ENCODE data around the gene NPY. TPM values are rescaled to one million over a fixed set of nuclear protein-coding genes. Genes with fewer than 3 reads are reported as not detected.

The NPY gene
- total and polyA plus RNA-seq, 11 donors: 0.24 TPM; not detected in 10

DNA sequence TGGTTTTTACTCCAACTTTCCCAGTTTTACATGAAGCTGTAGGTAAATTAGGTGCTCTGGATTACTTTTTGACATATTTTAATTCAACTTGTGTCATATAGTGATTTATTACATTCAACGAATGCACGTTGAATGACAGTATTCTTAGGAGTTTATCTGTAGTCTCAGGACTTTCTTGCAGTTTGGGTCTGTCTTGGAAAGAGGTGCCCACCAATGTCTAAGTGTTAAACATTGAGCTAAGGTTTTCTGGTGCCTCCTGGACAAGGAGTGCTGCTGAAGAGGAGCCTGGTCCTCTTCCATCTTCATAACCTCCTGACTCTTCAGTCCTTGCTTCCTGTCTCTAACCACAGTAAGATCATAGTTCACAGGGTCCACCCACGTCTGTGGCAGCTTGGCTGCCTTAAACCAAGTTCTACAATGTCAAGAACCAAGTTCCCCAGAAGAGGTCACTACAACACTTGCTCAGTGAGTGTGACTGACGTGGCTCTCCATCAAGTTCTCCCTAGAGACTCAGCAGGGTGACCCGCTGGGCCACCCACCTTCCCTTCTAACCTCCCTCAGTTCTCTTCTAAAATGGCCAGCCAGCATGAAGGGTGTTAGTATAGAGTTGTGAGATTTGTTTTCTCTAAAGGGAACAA, 6.1 kb downstream of the NPY start:
- H3K9me3 ChIP-seq: no peaks in the 10 kb centered on the region
- 28 to 33% (median 32%) methylated on average over 5 of the region's 5 CpGs for WGBS, 4 donors
- H3K27me3 ChIP-seq: peaks cover 1 to 54% (median 13%) of the 10 kb centered on the region in 9 donors
- TF ChIP-seq, protein P1, sequence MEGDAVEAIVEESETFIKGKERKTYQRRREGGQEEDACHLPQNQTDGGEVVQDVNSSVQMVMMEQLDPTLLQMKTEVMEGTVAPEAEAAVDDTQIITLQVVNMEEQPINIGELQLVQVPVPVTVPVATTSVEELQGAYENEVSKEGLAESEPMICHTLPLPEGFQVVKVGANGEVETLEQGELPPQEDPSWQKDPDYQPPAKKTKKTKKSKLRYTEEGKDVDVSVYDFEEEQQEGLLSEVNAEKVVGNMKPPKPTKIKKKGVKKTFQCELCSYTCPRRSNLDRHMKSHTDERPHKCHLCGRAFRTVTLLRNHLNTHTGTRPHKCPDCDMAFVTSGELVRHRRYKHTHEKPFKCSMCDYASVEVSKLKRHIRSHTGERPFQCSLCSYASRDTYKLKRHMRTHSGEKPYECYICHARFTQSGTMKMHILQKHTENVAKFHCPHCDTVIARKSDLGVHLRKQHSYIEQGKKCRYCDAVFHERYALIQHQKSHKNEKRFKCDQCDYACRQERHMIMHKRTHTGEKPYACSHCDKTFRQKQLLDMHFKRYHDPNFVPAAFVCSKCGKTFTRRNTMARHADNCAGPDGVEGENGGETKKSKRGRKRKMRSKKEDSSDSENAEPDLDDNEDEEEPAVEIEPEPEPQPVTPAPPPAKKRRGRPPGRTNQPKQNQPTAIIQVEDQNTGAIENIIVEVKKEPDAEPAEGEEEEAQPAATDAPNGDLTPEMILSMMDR (IDR thresholded peaks at IDR 0.05): peak in 4 of 12 donors; percentile 8 to 37 (median 26)
- no peak for TF ChIP-seq POLR2A (IDR thresholded peaks at IDR 0.05)
- peaks cover 0 to under 1% (median 0%) of the 10 kb centered on the region in 12 donors for H3K4me1 ChIP-seq
- intact Hi-C loops (cut with DNase I): loop anchor here in 1 of 10 donors (2.0 kb wide), 1 partner anchor 375 kb away; no protein-coding TSS in a partner anchor
- no peak overlapping the region for H3K27ac ChIP-seq
- H3K36me3 ChIP-seq: no peaks in the 10 kb centered on the region
- H3K4me3 ChIP-seq: no peak overlapping the region
- ATAC-seq (peak in 3 of 4 donors; percentile 36 to 60 (median 42)), DNase-seq (no peak)

DNA sequence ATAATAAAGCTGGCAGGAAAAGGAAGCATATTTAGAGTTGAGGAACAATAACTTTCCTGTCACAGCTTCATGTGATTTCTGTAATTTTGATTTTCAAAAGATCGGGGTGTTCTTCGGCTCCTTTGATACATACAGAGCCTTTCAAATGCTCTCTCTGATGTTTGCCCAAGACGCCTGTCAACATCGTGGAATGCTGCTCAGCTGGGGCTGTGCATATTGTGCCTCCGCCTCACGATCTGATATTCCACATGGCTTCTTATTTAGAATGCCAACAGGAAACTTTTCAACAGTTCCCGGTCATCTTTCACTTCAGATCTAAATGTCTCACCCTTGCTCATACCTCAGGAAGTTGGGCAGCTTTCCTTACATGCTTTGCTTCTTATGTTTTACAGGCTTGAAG, 7.3 kb downstream of the NPY start:
- ATAC-seq: no peak
- WGBS, 4 donors: 49 to 54% (median 52%) methylated on average over 7 of the region's 7 CpGs
- no peak for DNase-seq
- Histone ChIP-seq H3K4me1 (no peaks in the 10 kb centered on the region), H3K4me3 (no peak overlapping the region), H3K9me3 (no peaks in the 10 kb centered on the region), H3K36me3 (no peaks in the 10 kb centered on the region), H3K27me3 (peaks cover 0 to 42% (median 3%) of the 10 kb centered on the region in 9 donors), H3K27ac (no peak overlapping the region)
- intact Hi-C loops (cut with DNase I): loop anchor here in 1 of 10 donors (2.0 kb wide), 1 partner anchor 374 kb away; no protein-coding TSS in a partner anchor
- TF ChIP-seq, protein P1 (IDR thresholded peaks at IDR 0.05): no peak
- TF ChIP-seq POLR2A (IDR thresholded peaks at IDR 0.05): no peak

DNA sequence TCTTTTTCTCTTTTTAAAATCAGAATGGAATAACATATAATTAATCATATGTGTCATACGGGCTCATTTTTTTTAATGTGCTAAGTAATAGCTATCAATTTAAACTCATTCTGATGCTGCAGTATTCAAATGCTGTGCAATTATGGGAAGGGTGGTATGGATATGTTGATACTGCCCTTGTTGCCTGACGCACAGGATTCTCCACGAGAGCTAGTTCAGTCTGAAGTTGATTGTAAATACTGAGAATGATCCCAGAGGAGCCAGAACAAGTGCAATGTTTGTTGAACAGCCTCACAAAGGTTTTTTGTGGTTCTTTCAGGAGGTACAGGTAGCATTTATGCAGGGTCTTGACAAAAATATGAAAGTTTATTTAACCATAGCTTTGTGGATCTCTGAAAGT, 13.4 kb downstream of the NPY start:
- ATAC-seq (no peak), DNase-seq (no peak)
- intact Hi-C loops (cut with DNase I): no loop called here
- H3K27ac ChIP-seq: no peak overlapping the region
- H3K4me1 ChIP-seq: no peaks in the 10 kb centered on the region
- no peaks in the 10 kb centered on the region for H3K27me3 ChIP-seq
- peaks cover 0 to 6% (median 0%) of the 10 kb centered on the region in 12 donors for H3K9me3 ChIP-seq
- H3K36me3 ChIP-seq: no peaks in the 10 kb centered on the region
- TF ChIP-seq, protein P1 (IDR thresholded peaks at IDR 0.05): no peak
- TF ChIP-seq POLR2A (IDR thresholded peaks at IDR 0.05): no peak
- 74 to 79% (median 75%) methylated on average over 3 of the region's 3 CpGs for WGBS, 4 donors
- no peak overlapping the region for H3K4me3 ChIP-seq

DNA sequence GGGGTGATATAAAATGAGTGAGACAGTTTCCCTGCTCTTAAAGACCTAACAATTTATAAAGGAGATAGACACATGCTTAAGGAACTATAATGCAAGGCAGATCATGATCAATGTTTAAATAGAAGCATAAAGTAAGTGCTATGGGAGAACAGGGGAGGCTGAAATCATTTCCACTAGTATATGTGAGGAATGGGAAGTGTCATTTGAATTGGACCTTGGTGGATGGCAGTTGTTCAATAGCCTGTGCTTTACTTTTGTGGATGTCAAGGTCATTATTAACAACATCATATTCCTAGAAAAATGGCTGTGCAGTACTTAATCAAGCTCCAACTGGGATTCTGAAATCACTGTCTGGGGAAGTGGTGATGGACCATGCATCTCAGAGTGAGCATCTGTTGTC, 14.7 kb downstream of the NPY start:
- DNase-seq: no peak
- no peak overlapping the region for H3K4me3 ChIP-seq
- H3K27ac ChIP-seq: no peak overlapping the region
- no peaks in the 10 kb centered on the region for H3K36me3 ChIP-seq
- peaks cover 0 to 6% (median 0%) of the 10 kb centered on the region in 12 donors for H3K9me3 ChIP-seq
- H3K4me1 ChIP-seq: no peaks in the 10 kb centered on the region
- intact Hi-C loops (cut with DNase I): no loop called here
- no peaks in the 10 kb centered on the region for H3K27me3 ChIP-seq
- no peak for ATAC-seq
- TF ChIP-seq, protein P1 (IDR thresholded peaks at IDR 0.05): no peak
- no peak for TF ChIP-seq POLR2A (IDR thresholded peaks at IDR 0.05)

Measured in heart left ventricle (tissue), 16 donors.